Transverse colon (tissue), 4 donors: Measurements from ENCODE around the gene SLIT3. TPM values are rescaled to one million over a fixed set of nuclear protein-coding genes. Genes with fewer than 3 reads are reported as not detected.

Source experiments
- DNase-seq: peaks from one replicate; pipeline ENCODE4 v3.0.0-alpha.2; 2019
- H3K27ac ChIP-seq, 4 donors: fragments of 200-600 bp; sonication (generic); 2 replicates each; pipeline ENCODE4 v1.5.1; 2016 to 2018; ENCODE audit warnings: inconsistent platforms in 4 of 4
- H3K27me3 ChIP-seq: fragments of 200-600 bp; sonication (generic); 2 replicates; pipeline ENCODE4 v1.5.1; 2017; ENCODE audit warnings: inconsistent platforms
- H3K36me3 ChIP-seq, 4 donors: fragments of 200-600 bp; sonication (generic); 2 replicates each; pipeline ENCODE4 v1.5.1; 2017 to 2019; ENCODE audit warnings: inconsistent platforms in 4 of 4
- H3K4me1 ChIP-seq, 4 donors: fragments of 200-600 bp; sonication (generic); 2 replicates each; pipeline ENCODE4 v1.5.1; 2017 to 2020; ENCODE audit warnings: inconsistent platforms in 4 of 4
- H3K4me3 ChIP-seq, 4 donors: fragments of 200-600 bp; sonication (generic); 1 replicate in 1 of 4; 2 replicates in 3 of 4; pipeline versions ENCODE4 v1.5.1 to v1.6.1; 2017 to 2019; ENCODE audit warnings: inconsistent platforms in 4 of 4
- H3K9me3 ChIP-seq, 2 donors: fragments of 200-600 bp; sonication (generic); 2 replicates each; pipeline ENCODE4 v1.5.1; 2017 to 2019; ENCODE audit warnings: inconsistent platforms in 2 of 2
- CTCF ChIP-seq, 5 experiments: fragments of 200-600 bp in 3 of 5; fragments of 450-650 bp in 2 of 5; sonication (generic) in 3 of 5; IDR thresholded peaks; 1 replicate in 2 of 5; 2 replicates in 3 of 5; pipeline ENCODE4 v1.5.1; 2016 to 2017; ENCODE audit warnings: antibody characterized with exemption in 5 of 5, inconsistent platforms in 3 of 5, mild to moderate bottlenecking in 2 of 5, moderate library complexity in 1 of 5
- EP300 ChIP-seq: sonication (generic); formaldehyde crosslinking; IDR thresholded peaks from one replicate; pipeline ENCODE4 v1.6.1; 2017; ENCODE audit warnings: antibody characterized with exemption, low read depth
- POLR2A ChIP-seq: fragments of 450-650 bp; IDR thresholded peaks from one replicate; pipeline ENCODE4 v1.6.1; 2016; ENCODE audit warnings: antibody characterized with exemption, mild to moderate bottlenecking, moderate library complexity
- POLR2AphosphoS5 ChIP-seq, 3 donors: sonication (generic); formaldehyde crosslinking; IDR thresholded peaks; one replicate each; pipeline ENCODE4 v1.6.1; 2016; ENCODE audit warnings: antibody characterized with exemption in 3 of 3
- WGBS, 2 donors: methylation state at CpG; one replicate each; pipeline ENCODE4 v1.1.5; 2018; ENCODE audit warnings: low coverage in 1 of 2; 5-methylcytosine and 5-hydroxymethylcytosine counted together
- in situ Hi-C, 4 donors: fragments of 200-750 bp; cut with MboI; loops; one replicate each; pipeline versions ENCODE4 v1.15.0 to v1.15.1; 2017; ENCODE audit warnings: low sequenced_read_pairs in 3 of 4, low pct_ligation_motif_present in 1 of 4, low pct_unique_long_range_greater_than_20kb in 1 of 4
- intact Hi-C: fragments of 100-400 bp; cut with DNase I; formaldehyde crosslinking; loops from one replicate; pipeline ENCODE4 v1.15.1; 2023; ENCODE audit warnings: low total_unique reads
- total RNA-seq, 4 donors: library from RNA; depleted of rRNA; stranded (reverse); fragments of >200 nt; gene quantifications; one replicate each; pipeline ENCODE4 v1.1.0, GENCODE V29; 2016

Gene SLIT3
- total RNA-seq, 4 donors from 2014 or later = 6.7 to 60.5 (median 9.6) TPM

GRCh38 chr5:168885324-168886120 is 415.4 kb downstream of the SLIT3 start:
- intact Hi-C loops = no loop called here
- 81 to 86% methylated on average over 2 to 8 of the region's 14 CpGs for WGBS, 2 donors
- Histone ChIP-seq H3K4me3 (no peak overlapping the region), H3K4me1 (no peaks in the 10 kb centered on the region), H3K9me3 (no peaks in the 10 kb centered on the region), H3K27ac (no peak overlapping the region), H3K36me3 (no peaks in the 10 kb centered on the region), H3K27me3 (no peaks in the 10 kb centered on the region)
- no peak for DNase-seq
- no peak for TF ChIP-seq POLR2A
- TF ChIP-seq CTCF (IDR thresholded peaks at IDR 0.05) = no peak
- no peak for TF ChIP-seq EP300
- TF ChIP-seq POLR2AphosphoS5 (IDR thresholded peaks at IDR 0.05) = no peak
- in situ Hi-C loops = no loop called here

- no peaks in the 10 kb centered on the region for H3K36me3 ChIP-seq
- H3K4me1 ChIP-seq = no peaks in the 10 kb centered on the region
- H3K27ac ChIP-seq = no peak overlapping the region
- no peak for TF ChIP-seq POLR2AphosphoS5 (IDR thresholded peaks at IDR 0.05)
- no peak for TF ChIP-seq EP300
- TF ChIP-seq POLR2A = no peak
- no peak for TF ChIP-seq CTCF (IDR thresholded peaks at IDR 0.05)
- no peaks in the 10 kb centered on the region for H3K9me3 ChIP-seq
- DNase-seq = no peak
- no peak overlapping the region for H3K4me3 ChIP-seq
- no peaks in the 10 kb centered on the region for H3K27me3 ChIP-seq
- in situ Hi-C loops = no loop called here
- WGBS, 2 donors = 74 to 78% methylated on average over 8 of the region's 8 CpGs
- intact Hi-C loops = no loop called here
These were observed 416.9 kb downstream of the SLIT3 start for GRCh38 chr5:168883991-168884390.

- no peak for DNase-seq
- TF ChIP-seq EP300 (no peak), POLR2AphosphoS5 (IDR thresholded peaks at IDR 0.05) (no peak), POLR2A (no peak), CTCF (IDR thresholded peaks at IDR 0.05) (no peak)
- intact Hi-C loops (no loop called here), in situ Hi-C loops (no loop called here)
- H3K4me3 ChIP-seq = no peak overlapping the region
- WGBS, 2 donors = 20 to 87% methylated on average over 1 to 16 of the region's 16 CpGs
- no peaks in the 10 kb centered on the region for H3K27me3 ChIP-seq
- H3K9me3 ChIP-seq = no peaks in the 10 kb centered on the region
- H3K36me3 ChIP-seq = no peaks in the 10 kb centered on the region
- H3K4me1 ChIP-seq = no peaks in the 10 kb centered on the region
- H3K27ac ChIP-seq = no peak overlapping the region
These were observed 417.6 kb downstream of the SLIT3 start for GRCh38 chr5:168883281-168883741.

GRCh38 chr5:168882283-168882682 is 418.7 kb downstream of the SLIT3 start:
- TF ChIP-seq EP300 = no peak
- no peak for DNase-seq
- no peak overlapping the region for H3K27ac ChIP-seq
- no peaks in the 10 kb centered on the region for H3K4me1 ChIP-seq
- no peaks in the 10 kb centered on the region for H3K27me3 ChIP-seq
- no peak overlapping the region for H3K4me3 ChIP-seq
- no peaks in the 10 kb centered on the region for H3K36me3 ChIP-seq
- intact Hi-C loops = no loop called here
- H3K9me3 ChIP-seq = no peaks in the 10 kb centered on the region
- WGBS, 2 donors = 76 to 100% methylated on average over 6 to 12 of the region's 12 CpGs
- in situ Hi-C loops = no loop called here
